Measurements from ENCODE around the gene PDE11A. TPM values are rescaled to one million over a fixed set of nuclear protein-coding genes. Genes with fewer than 3 reads are reported as not detected.
"Not testable (repeated sequence)": the region's sequence is repeated elsewhere in the genome, so short reads cannot be mapped to it uniquely, and the experiment has no call there.

The PDE11A gene
- total RNA-seq, 1 donor from 2014 or later = not detected

DNA sequence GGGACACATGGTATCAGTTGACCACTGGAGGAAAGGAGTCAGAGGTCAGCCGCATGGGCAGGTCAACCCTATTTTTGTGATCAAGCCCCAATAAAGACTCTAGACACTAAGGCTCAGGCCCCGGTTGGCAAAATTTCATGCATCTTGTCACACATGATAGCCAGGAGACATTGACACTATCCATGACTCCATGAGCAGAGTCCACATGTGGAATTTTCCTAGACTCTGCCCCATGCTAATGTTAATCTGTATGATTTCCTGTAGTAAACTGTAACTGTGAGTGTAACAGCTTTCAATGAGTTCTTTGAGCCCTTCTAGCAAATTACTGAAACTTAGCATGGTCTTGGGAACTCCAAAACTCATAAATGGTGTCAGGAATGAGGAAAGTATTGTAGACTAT, 192.3 kb downstream of the PDE11A start:
- Mint-ChIP-seq H3K4me3 (no peak overlapping the region), H3K4me1 (ENCODE audit: low read depth) (no peaks in the 10 kb centered on the region), H3K27ac (no peak overlapping the region), H3K27me3 (ENCODE audit: insufficient read depth) (peaks cover 7% of the 10 kb centered on the region), H3K9me3 (no peaks in the 10 kb centered on the region), H3K36me3 (ENCODE audit: low read depth) (no peaks in the 10 kb centered on the region)
- no peak for DNase-seq (ENCODE audit: low spot score)
- intact Hi-C loops (cut with micrococcal nuclease) = no loop called here

DNA sequence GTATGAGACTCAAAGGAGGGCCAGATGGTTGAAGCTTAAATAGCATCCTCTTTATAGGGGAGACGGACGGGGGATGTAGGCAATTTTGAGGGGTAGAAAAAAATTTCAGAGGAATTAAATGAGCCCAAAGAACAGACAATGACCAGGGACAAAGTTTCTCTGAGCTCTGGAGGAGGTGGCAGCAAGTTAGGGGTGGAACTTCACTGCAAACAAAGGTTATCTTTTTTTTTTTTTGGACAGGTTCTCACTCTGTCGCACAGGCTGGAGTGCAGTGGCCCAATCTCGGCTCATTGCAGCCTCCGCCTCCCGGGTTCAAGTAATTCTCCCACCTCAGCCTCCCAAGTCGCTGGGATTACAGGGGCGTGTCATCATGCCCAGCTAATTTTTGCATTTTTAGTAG, 195.6 kb downstream of the PDE11A start:
- no peak overlapping the region for H3K27ac Mint-ChIP-seq
- H3K36me3 Mint-ChIP-seq (ENCODE audit: low read depth) = no peaks in the 10 kb centered on the region
- H3K4me3 Mint-ChIP-seq = no peak overlapping the region
- H3K27me3 Mint-ChIP-seq (ENCODE audit: insufficient read depth) = peaks cover 6% of the 10 kb centered on the region
- H3K9me3 Mint-ChIP-seq = no peaks in the 10 kb centered on the region
- DNase-seq (ENCODE audit: low spot score) = no peak
- intact Hi-C loops (cut with micrococcal nuclease) = no loop called here
- no peaks in the 10 kb centered on the region for H3K4me1 Mint-ChIP-seq (ENCODE audit: low read depth)

- H3K9me3 Mint-ChIP-seq = no peaks in the 10 kb centered on the region
- no peaks in the 10 kb centered on the region for H3K4me1 Mint-ChIP-seq (ENCODE audit: low read depth)
- H3K36me3 Mint-ChIP-seq (ENCODE audit: low read depth) = no peaks in the 10 kb centered on the region
- peaks cover 6% of the 10 kb centered on the region for H3K27me3 Mint-ChIP-seq (ENCODE audit: insufficient read depth)
- no peak for DNase-seq (ENCODE audit: low spot score)
- intact Hi-C loops (cut with micrococcal nuclease) = no loop called here
- H3K4me3 Mint-ChIP-seq = no peak overlapping the region
- H3K27ac Mint-ChIP-seq = no peak overlapping the region
These were observed 197.9 kb downstream of the PDE11A start for GRCh38 chr2:177874686-177875085.

GRCh38 chr2:177873915-177874314, 198.7 kb downstream of the PDE11A start:
- intact Hi-C loops (cut with micrococcal nuclease) = no loop called here

GRCh38 chr2:177872286-177872685, 200.3 kb downstream of the PDE11A start:
- intact Hi-C loops (cut with micrococcal nuclease) = no loop called here
- no peak for DNase-seq (ENCODE audit: low spot score)
- no peak overlapping the region for H3K27ac Mint-ChIP-seq
- no peak overlapping the region for H3K4me3 Mint-ChIP-seq
- no peaks in the 10 kb centered on the region for H3K9me3 Mint-ChIP-seq
- H3K27me3 Mint-ChIP-seq (ENCODE audit: insufficient read depth) = no peaks in the 10 kb centered on the region
- H3K4me1 Mint-ChIP-seq (ENCODE audit: low read depth) = no peaks in the 10 kb centered on the region
- no peaks in the 10 kb centered on the region for H3K36me3 Mint-ChIP-seq (ENCODE audit: low read depth)

More at GRCh38 chr2:177873915-177874314, 198.7 kb downstream of the PDE11A start:
- no peak overlapping the region for H3K27ac Mint-ChIP-seq
- no peaks in the 10 kb centered on the region for H3K4me1 Mint-ChIP-seq (ENCODE audit: low read depth)
- H3K4me3 Mint-ChIP-seq = no peak overlapping the region
- DNase-seq (ENCODE audit: low spot score) = no peak
- peaks cover 5% of the 10 kb centered on the region for H3K27me3 Mint-ChIP-seq (ENCODE audit: insufficient read depth)
- no peaks in the 10 kb centered on the region for H3K9me3 Mint-ChIP-seq
- no peaks in the 10 kb centered on the region for H3K36me3 Mint-ChIP-seq (ENCODE audit: low read depth)

DNA sequence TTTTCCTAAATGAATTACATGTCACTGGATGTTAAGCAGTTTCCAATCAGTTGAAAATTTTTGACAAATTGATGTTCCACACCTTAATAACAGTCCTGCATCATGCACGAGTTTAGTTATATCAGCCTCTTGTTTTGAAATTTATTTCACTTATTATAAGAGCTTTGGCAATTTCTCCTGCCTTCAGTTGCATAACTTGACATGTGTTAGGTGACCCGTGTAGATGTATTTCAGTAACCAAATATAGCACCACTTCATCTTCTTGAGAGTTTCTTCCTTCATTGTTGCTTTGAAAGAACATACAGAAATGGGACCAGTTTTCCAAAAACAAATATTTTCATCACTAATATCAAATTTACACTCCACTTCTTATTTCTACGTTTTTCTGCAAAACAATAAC, 202.7 kb downstream of the PDE11A start:
- intact Hi-C loops (cut with micrococcal nuclease) = no loop called here
- H3K27ac Mint-ChIP-seq = no peak overlapping the region
- no peaks in the 10 kb centered on the region for H3K9me3 Mint-ChIP-seq
- no peak overlapping the region for H3K4me3 Mint-ChIP-seq
- DNase-seq (ENCODE audit: low spot score) = no peak
- H3K27me3 Mint-ChIP-seq (ENCODE audit: insufficient read depth) = peaks cover 2% of the 10 kb centered on the region
- H3K36me3 Mint-ChIP-seq (ENCODE audit: low read depth) = no peaks in the 10 kb centered on the region
- H3K4me1 Mint-ChIP-seq (ENCODE audit: low read depth) = no peaks in the 10 kb centered on the region

GRCh38 chr2:177869209-177869608, 203.4 kb downstream of the PDE11A start:
- H3K9me3 Mint-ChIP-seq = no peaks in the 10 kb centered on the region
- no peaks in the 10 kb centered on the region for H3K4me1 Mint-ChIP-seq (ENCODE audit: low read depth)
- DNase-seq (ENCODE audit: low spot score) = no peak
- no peak overlapping the region for H3K27ac Mint-ChIP-seq
- intact Hi-C loops (cut with micrococcal nuclease) = no loop called here
- H3K4me3 Mint-ChIP-seq = no peak overlapping the region
- H3K27me3 Mint-ChIP-seq (ENCODE audit: insufficient read depth) = peaks cover 4% of the 10 kb centered on the region
- H3K36me3 Mint-ChIP-seq (ENCODE audit: low read depth) = no peaks in the 10 kb centered on the region

DNA sequence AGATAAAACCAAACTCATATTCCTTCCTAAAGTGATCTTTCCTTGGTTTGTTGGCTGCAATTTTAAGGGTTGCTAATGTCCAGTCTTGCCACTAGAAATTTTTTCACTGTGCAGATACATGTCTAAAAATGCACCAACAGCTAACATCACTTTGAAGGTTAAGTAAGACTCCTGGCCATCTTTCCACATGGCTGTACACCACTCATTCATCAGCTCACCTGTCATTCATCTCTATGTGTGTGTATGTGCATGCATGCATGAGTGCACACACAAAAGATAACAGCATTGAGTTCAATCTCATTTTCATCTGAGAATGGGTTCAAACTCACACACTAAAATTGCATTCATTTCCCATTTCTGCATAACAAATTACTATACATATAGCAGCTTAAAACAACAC, 203.8 kb downstream of the PDE11A start:
- intact Hi-C loops (cut with micrococcal nuclease) = no loop called here
- H3K9me3 Mint-ChIP-seq = no peaks in the 10 kb centered on the region
- H3K27me3 Mint-ChIP-seq (ENCODE audit: insufficient read depth) = peaks cover 4% of the 10 kb centered on the region
- no peak overlapping the region for H3K4me3 Mint-ChIP-seq
- no peak for DNase-seq (ENCODE audit: low spot score)
- H3K27ac Mint-ChIP-seq = no peak overlapping the region
- no peaks in the 10 kb centered on the region for H3K36me3 Mint-ChIP-seq (ENCODE audit: low read depth)
- H3K4me1 Mint-ChIP-seq (ENCODE audit: low read depth) = no peaks in the 10 kb centered on the region

DNA sequence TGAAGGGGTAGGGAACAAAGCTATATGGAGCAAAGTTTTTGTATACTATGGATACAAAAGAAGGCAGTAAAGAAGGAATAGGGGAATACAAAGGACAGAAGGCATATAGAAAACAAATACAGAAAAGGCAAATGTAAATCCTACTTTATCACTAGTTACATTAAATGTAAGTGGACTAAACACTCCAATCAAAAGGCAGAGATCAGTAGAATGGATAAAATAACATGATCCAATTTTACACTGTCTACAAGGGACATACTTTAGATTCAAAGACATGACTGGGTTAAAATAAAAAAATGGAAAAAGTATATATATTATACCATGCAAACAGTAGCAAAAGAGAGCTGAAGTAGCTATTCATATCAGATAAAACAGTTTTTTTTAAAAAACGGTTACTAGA, 215.0 kb downstream of the PDE11A start:
- Mint-ChIP-seq H3K27ac (no peak overlapping the region), H3K27me3 (ENCODE audit: insufficient read depth) (peaks cover 5% of the 10 kb centered on the region), H3K9me3 (peaks cover 5% of the 10 kb centered on the region), H3K36me3 (ENCODE audit: low read depth) (no peaks in the 10 kb centered on the region), H3K4me1 (ENCODE audit: low read depth) (no peaks in the 10 kb centered on the region), H3K4me3 (no peak overlapping the region)
- intact Hi-C loops (cut with micrococcal nuclease) = no loop called here
- DNase-seq (ENCODE audit: low spot score) = no peak

- H3K27ac Mint-ChIP-seq = no peak overlapping the region
These were observed 220.2 kb downstream of the PDE11A start for GRCh38 chr2:177852389-177852788.

GRCh38 chr2:177843188-177843587, 229.4 kb downstream of the PDE11A start:
- Mint-ChIP-seq H3K36me3 (ENCODE audit: low read depth) (no peaks in the 10 kb centered on the region), H3K27ac (no peak overlapping the region)
- intact Hi-C loops (cut with micrococcal nuclease) = no loop called here

More at GRCh38 chr2:177852389-177852788, 220.2 kb downstream of the PDE11A start:
- DNase-seq (ENCODE audit: low spot score) = no peak
- Mint-ChIP-seq H3K4me3 (no peak overlapping the region), H3K36me3 (ENCODE audit: low read depth) (no peaks in the 10 kb centered on the region), H3K9me3 (peaks cover 3% of the 10 kb centered on the region), H3K4me1 (ENCODE audit: low read depth) (no peaks in the 10 kb centered on the region), H3K27me3 (ENCODE audit: insufficient read depth) (peaks cover 4% of the 10 kb centered on the region)
- intact Hi-C loops (cut with micrococcal nuclease) = no loop called here

DNA sequence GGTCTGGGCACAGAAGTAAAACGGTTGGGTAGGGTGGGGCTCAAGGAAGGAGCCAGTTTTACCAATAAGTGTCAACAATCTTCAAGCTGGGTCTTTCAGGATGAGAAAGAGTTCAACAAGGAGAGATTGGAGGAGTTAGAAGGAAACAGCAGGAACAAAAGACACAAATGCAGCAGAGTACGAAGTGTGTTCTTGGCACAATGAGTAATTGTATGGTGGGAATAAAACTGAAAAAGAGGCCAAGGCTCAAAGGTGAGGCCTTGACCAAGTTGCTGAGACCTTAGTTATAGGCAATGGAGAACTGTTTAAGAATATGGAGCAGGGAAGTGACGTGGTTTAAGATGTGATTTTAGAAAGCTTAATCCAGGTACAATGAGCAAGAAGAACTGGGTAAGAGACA, 230.3 kb downstream of the PDE11A start:
- Mint-ChIP-seq H3K4me1 (ENCODE audit: low read depth) (no peaks in the 10 kb centered on the region), H3K27me3 (ENCODE audit: insufficient read depth) (no peaks in the 10 kb centered on the region), H3K36me3 (ENCODE audit: low read depth) (no peaks in the 10 kb centered on the region), H3K4me3 (no peak overlapping the region), H3K27ac (no peak overlapping the region), H3K9me3 (no peaks in the 10 kb centered on the region)
- intact Hi-C loops (cut with micrococcal nuclease) = no loop called here
- DNase-seq (ENCODE audit: low spot score) = no peak

More at GRCh38 chr2:177843188-177843587, 229.4 kb downstream of the PDE11A start:
- Mint-ChIP-seq H3K4me3 (no peak overlapping the region), H3K9me3 (no peaks in the 10 kb centered on the region), H3K4me1 (ENCODE audit: low read depth) (no peaks in the 10 kb centered on the region), H3K27me3 (ENCODE audit: insufficient read depth) (no peaks in the 10 kb centered on the region)
- no peak for DNase-seq (ENCODE audit: low spot score)

DNA sequence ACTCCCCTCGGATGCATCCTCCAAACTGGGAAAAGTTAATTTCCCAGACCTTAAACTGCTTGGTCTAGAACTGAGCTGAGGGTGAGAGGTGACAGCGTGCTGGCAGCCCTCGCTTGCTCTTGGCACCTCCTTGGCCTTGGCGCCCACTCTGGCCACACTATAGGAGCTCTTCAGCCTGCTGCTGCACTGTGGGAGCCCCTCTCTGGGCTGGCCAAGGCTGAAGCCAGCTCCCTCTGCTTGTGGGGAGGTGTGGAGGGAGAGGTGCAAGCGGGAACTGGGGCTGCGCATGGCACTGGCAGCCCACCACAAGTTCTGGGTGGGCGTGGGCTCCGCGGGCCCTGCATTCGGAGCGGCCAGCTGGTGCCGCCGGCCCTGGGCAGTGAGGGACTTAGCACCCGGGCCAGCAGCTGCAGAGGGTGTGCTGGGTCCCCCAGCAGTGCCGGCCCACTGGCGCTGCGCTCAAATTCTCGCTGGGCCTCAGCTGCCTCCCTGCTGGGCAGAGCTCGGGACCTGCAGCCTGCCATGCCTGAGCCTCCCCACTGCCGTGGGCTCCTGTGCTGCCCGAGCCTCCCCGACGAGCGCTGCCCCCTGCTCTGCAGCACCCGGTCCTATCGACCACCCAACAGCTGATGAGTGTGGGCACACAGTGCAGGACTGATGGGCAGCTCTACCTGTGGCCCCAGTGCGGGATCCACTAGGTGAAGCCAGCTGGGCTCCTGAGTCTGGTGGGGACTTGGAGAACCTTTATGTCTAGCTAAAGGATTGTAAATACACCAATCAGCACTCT, 237.0 kb downstream of the PDE11A start:
- H3K27me3 Mint-ChIP-seq (ENCODE audit: insufficient read depth); intact Hi-C loops (cut with micrococcal nuclease); H3K36me3 Mint-ChIP-seq (ENCODE audit: low read depth); DNase-seq (ENCODE audit: low spot score); H3K9me3 Mint-ChIP-seq; H3K4me3 Mint-ChIP-seq; H3K27ac Mint-ChIP-seq; H3K4me1 Mint-ChIP-seq (ENCODE audit: low read depth): not testable (repeated sequence)
